ENCODE data around the gene HAUS6.

Gene HAUS6

DNA sequence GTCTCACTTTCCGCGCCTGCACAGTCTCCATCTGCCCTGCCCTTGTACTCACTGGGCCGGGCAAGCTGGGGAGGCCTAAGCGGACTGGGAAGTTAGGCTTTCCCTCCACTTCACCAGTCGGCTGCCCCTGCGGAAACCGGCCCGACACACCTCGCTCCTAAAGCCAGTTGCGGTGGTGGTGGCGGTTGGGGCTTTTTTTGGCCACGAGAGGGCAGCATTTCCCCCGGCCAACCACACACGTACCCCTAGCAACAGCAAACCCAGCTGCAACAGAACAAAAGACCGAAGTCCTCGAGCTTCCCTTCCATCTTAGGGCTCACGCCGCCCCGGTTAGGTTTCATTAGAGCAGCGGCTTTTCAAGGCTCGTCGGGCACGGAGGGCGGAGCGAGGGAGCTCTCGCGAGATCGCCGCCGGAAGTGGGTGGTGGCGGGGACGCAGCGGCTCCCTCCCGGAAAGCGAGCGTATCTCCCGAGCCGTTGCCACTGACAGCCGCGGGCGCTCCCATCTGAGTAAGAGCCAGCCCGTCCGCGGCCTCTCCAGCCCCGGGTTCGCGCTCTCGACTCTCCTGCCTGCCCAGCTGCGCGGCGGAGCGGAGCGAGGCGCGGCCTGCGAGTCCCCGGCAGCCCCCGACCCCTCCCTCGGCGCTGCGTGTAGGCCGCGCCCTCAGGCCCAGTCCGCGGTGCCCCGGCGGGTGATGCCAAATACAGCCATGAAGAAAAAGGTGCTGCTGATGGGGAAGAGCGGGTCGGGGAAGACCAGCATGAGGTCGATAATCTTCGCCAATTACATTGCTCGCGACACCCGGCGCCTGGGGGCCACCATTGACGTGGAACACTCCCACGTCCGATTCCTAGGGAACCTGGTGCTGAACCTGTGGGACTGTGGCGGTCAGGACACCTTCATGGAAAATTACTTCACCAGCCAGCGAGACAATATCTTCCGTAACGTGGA, 53.5 kb downstream of the HAUS6 start, which contains the start of gene RRAGA:
TSS of gene RRAGA (plus strand) at position 462 of the 951 bp plus-strand sequence. CDS start at position 695, 233 bp downstream.
- H3K4me1 ChIP-seq: peaks cover 5 to 39% (median 16%) of the 10 kb centered on the region in 4 donors
- peaks cover 0 to 6% (median 3%) of the 10 kb centered on the region in 3 donors for H3K36me3 ChIP-seq
- H3K27me3 ChIP-seq: no peaks in the 10 kb centered on the region
- peak within 1 kb of the TSS; percentile 79 to 82 for H3K4me3 ChIP-seq
- DNase-seq: peak; percentile 91 to 96
- peak within 1 kb of the TSS; percentile 96 to 97 for H3K27ac ChIP-seq
- intact Hi-C loops (cut with DNase I; ENCODE audit: low total_unique reads): loop anchor here (10.0 kb wide), 2 partner anchors 56 to 406 kb away; partner anchors contain the start of gene HAUS6
- TF ChIP-seq, protein P1, sequence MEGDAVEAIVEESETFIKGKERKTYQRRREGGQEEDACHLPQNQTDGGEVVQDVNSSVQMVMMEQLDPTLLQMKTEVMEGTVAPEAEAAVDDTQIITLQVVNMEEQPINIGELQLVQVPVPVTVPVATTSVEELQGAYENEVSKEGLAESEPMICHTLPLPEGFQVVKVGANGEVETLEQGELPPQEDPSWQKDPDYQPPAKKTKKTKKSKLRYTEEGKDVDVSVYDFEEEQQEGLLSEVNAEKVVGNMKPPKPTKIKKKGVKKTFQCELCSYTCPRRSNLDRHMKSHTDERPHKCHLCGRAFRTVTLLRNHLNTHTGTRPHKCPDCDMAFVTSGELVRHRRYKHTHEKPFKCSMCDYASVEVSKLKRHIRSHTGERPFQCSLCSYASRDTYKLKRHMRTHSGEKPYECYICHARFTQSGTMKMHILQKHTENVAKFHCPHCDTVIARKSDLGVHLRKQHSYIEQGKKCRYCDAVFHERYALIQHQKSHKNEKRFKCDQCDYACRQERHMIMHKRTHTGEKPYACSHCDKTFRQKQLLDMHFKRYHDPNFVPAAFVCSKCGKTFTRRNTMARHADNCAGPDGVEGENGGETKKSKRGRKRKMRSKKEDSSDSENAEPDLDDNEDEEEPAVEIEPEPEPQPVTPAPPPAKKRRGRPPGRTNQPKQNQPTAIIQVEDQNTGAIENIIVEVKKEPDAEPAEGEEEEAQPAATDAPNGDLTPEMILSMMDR (IDR thresholded peaks at IDR 0.05): peak; percentile 84 to 93
- H3K9me3 ChIP-seq: no peaks in the 10 kb centered on the region

DNA sequence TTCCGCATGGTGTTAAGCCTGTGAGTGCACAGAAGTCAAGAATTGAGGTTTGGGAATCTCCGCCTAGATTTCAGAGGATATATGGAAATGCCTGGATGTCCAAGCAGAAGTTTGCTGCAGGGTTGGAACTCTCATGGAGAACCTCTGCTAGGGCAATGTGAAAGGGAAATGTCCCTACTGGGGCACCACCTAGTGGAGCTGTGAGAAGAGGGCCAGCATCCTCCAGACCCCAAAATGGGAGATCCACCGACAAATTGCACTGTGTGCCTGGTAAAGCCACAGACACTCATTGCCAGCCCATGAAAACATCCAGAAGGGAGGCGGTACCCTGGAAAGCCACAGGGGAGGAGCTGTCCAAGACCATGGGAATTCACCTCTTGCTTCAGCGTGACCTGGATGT, 66.1 kb downstream of the HAUS6 start:
- Histone ChIP-seq H3K9me3 (no peaks in the 10 kb centered on the region), H3K4me3 (no peak overlapping the region), H3K36me3 (no peaks in the 10 kb centered on the region), H3K27me3 (no peaks in the 10 kb centered on the region), H3K4me1 (no peaks in the 10 kb centered on the region), H3K27ac (no peak overlapping the region)
- TF ChIP-seq, protein P1 (IDR thresholded peaks at IDR 0.05): no peak
- DNase-seq: no peak
- intact Hi-C loops (cut with DNase I; ENCODE audit: low total_unique reads): no loop called here

DNA sequence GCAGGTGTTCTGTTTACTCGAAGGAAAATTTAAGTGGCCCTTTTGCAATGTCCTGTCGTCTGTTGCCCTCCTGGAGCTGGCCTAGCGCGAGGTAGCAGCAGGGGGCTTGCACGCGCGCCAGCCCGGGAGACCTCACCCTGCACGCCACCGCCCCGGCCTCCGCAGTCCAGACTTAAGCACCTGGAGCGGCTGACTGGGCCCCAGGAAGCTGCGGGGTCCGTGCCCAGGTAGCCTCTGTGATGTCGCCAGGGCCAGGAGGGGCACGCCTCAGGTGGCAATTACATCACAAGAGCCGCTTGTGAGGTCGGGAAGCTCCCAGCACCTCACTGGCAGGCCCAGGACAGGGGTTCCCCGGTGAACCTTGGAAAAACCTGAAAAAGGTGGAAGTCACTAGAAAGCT, 69.7 kb downstream of the HAUS6 start, which contains the start of gene SAXO1:
TSS of gene SAXO1 (minus strand) at position 195 of the 400 bp plus-strand sequence. CDS start 301 bp downstream, outside the sequence.
- no peaks in the 10 kb centered on the region for H3K9me3 ChIP-seq
- intact Hi-C loops (cut with DNase I; ENCODE audit: low total_unique reads): no loop called here
- no peak for DNase-seq
- peaks cover 0 to 7% of the 10 kb centered on the region in 2 donors for H3K27me3 ChIP-seq
- H3K4me3 ChIP-seq: no peak within 1 kb of the TSS
- H3K4me1 ChIP-seq: no peaks in the 10 kb centered on the region
- TF ChIP-seq, protein P1 (IDR thresholded peaks at IDR 0.05): no peak
- no peak within 1 kb of the TSS for H3K27ac ChIP-seq
- H3K36me3 ChIP-seq: no peaks in the 10 kb centered on the region

DNA sequence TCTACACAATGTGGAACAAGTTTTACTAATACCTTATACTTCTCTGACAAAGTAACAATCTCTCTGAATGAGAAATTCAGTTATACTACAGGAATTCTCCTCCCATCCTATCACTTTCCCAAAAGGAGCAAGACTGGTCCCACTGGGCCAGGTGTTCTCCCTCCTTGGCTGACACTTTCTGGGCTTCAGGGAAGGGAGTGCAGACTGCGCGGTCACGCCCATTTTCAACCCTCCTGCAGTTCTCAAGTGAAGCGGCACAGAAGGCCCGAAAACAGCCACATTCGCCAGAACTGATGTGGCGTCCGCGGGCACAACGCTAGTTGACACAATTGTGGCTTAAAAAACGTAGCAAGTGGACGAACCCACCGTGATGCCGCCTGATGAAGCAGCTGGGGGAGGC, 70.3 kb downstream of the HAUS6 start:
- Histone ChIP-seq H3K36me3 (no peaks in the 10 kb centered on the region), H3K4me3 (no peak overlapping the region), H3K27ac (no peak overlapping the region), H3K27me3 (peaks cover 0 to 7% of the 10 kb centered on the region in 2 donors), H3K4me1 (no peaks in the 10 kb centered on the region), H3K9me3 (no peaks in the 10 kb centered on the region)
- intact Hi-C loops (cut with DNase I; ENCODE audit: low total_unique reads): no loop called here
- DNase-seq: no peak
- TF ChIP-seq, protein P1 (IDR thresholded peaks at IDR 0.05): no peak

DNA sequence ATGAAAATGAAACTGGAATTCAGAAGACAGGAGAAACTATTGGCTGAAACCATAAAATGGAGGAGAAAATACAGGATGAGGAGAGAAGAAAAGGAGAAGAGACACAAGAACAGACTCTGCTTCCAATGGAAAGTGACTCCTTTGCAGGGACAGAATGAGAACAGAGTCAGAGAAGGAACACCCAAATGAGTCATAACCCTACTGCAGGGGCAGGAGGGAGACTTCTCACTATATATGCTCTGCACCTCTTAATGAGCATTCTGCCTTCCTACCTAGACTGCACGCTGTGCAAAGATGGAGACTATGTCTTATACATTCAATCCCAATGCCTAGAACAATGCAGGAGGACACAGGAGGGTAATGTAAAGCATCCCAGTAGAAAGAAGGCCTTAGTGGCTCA, 71.8 kb downstream of the HAUS6 start:
- no peak overlapping the region for H3K4me3 ChIP-seq
- peaks cover 0 to 7% of the 10 kb centered on the region in 2 donors for H3K27me3 ChIP-seq
- no peak overlapping the region for H3K27ac ChIP-seq
- intact Hi-C loops (cut with DNase I; ENCODE audit: low total_unique reads): no loop called here
- no peak for DNase-seq
- TF ChIP-seq, protein P1 (IDR thresholded peaks at IDR 0.05): no peak
- no peaks in the 10 kb centered on the region for H3K36me3 ChIP-seq
- no peaks in the 10 kb centered on the region for H3K9me3 ChIP-seq
- H3K4me1 ChIP-seq: no peaks in the 10 kb centered on the region

All from tibial artery (tissue), 4 donors.